ENCODE results near the gene CAB39. TPM values are rescaled to one million over a fixed set of nuclear protein-coding genes. Genes with fewer than 3 reads are reported as not detected.
A peak's percentile ranks its signal among the peaks of the same experiment; 100 is the strongest.

The CAB39 gene
- total RNA-seq: 100 to 1,000 TPM in 3 of 4 donors, 10 to 100 TPM in 1; 67.3 to 137 (median 123) TPM

DNA sequence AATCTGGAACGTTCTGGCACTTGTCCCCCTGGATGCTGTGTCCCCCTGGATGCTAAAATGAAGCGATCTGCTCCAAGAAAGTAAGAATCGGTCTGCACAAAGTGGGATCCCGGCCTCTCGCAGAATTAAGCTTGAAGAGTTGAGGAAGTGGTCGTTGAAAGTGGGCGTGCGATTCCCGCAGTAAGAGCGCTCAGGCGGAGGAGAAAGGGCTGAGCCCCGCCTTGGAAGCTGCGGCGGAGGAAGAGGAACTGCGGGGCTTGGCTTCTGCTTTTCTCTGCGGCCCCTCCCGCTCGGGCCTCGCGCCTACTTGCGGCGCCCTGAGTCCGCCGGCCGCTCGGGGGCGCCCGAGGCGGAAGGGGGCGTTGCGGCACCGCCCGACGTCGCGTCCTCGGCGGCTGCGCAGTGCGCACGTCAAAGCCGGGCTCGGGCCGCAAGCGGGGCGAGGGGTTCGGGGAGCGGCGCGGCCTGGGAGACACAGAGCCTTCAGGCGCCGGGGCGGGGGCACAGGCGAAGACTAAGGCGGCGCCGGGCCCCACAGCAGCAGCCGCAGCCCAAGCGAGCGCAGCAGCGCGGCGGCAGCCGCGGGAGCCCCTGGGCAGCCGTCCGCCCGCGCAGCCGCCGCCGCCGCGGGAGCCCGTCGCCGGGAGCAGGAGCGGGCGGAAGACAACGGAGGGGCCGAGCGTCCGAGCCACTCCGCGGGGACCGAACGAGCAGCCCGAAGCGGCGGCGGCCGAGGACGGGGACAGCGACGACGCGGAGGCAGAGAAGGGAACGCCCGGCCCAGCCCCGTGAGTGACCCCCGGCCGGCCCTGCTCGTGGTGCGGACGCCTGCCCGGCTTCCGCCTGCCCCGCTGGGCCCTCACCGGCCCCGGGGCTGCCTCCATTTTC is at the start of gene CAB39:
TSS of gene CAB39 (plus strand) at position 400 of the 888 bp plus-strand sequence. CDS start 47,160 bp downstream, outside the sequence.
- no peaks in the 10 kb centered on the region for H3K36me3 ChIP-seq
- H3K4me3 ChIP-seq: peak within 1 kb of the TSS; percentile 90 to 99 (median 96)
- 1% methylated on average over 60 of the region's 110 CpGs; no CpG with 5 or more reads in 1 of the 2 donors for WGBS, 2 donors (ENCODE audit: low coverage in 1 of 2)
- H3K27ac ChIP-seq: peak within 1 kb of the TSS; percentile 98 to 99 (median 98)
- peak; percentile 91 for DNase-seq
- in situ Hi-C loops (cut with MboI; ENCODE audit: low pct_ligation_motif_present in 1 of 4, low pct_unique_long_range_greater_than_20kb in 1 of 4, low sequenced_read_pairs in 3 of 4): loop anchor here in 2 of 4 donors (10.0 to 25.0 kb wide), 2 partner anchors 82 to 100 kb away; no protein-coding TSS in a partner anchor
- no peaks in the 10 kb centered on the region for H3K27me3 ChIP-seq
- H3K4me1 ChIP-seq: peaks cover 28 to 57% (median 41%) of the 10 kb centered on the region in 4 donors
- TF ChIP-seq POLR2AphosphoS5 (IDR thresholded peaks at IDR 0.05) (peak; percentile 82 to 97 (median 95)), POLR2A (IDR thresholded peaks at IDR 0.05) (peak; percentile 80), EP300 (IDR thresholded peaks at IDR 0.05; ENCODE audit: low read depth) (no peak)
- TF ChIP-seq, protein P1, sequence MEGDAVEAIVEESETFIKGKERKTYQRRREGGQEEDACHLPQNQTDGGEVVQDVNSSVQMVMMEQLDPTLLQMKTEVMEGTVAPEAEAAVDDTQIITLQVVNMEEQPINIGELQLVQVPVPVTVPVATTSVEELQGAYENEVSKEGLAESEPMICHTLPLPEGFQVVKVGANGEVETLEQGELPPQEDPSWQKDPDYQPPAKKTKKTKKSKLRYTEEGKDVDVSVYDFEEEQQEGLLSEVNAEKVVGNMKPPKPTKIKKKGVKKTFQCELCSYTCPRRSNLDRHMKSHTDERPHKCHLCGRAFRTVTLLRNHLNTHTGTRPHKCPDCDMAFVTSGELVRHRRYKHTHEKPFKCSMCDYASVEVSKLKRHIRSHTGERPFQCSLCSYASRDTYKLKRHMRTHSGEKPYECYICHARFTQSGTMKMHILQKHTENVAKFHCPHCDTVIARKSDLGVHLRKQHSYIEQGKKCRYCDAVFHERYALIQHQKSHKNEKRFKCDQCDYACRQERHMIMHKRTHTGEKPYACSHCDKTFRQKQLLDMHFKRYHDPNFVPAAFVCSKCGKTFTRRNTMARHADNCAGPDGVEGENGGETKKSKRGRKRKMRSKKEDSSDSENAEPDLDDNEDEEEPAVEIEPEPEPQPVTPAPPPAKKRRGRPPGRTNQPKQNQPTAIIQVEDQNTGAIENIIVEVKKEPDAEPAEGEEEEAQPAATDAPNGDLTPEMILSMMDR (IDR thresholded peaks at IDR 0.05): peak; percentile 47 to 85 (median 76)
- intact Hi-C loops (cut with DNase I; ENCODE audit: low total_unique reads): loop anchor here (5.0 kb wide), 2 partner anchors 80 to 775 kb away; no protein-coding TSS in a partner anchor
- H3K9me3 ChIP-seq: no peaks in the 10 kb centered on the region

DNA sequence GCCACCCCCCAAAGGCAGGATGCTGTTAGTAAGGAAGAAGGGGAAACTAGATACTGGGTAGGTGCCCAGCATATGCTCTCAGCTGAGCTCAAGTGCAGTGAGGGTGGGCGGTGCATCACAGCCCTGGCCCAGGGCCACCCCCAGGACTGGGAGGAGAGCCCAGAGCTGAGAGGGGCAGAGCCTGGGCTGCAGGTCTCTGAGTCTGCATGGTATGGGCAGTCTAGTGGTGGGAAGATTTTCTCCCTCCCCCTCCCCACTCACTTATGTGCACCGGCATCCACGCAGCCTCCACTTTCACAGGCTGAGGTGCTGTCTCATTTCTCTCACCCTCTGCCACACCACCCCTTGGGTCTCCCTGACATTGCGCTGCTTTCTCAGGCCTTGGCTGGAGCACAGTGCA is 48.5 kb upstream of the CAB39 start:
- DNase-seq: no peak
- no peak overlapping the region for H3K4me3 ChIP-seq
- H3K4me1 ChIP-seq: peaks cover 0 to 32% (median 11%) of the 10 kb centered on the region in 4 donors
- H3K27me3 ChIP-seq: no peaks in the 10 kb centered on the region
- 60 to 80% methylated on average over 1 to 4 of the region's 4 CpGs for WGBS, 2 donors (ENCODE audit: low coverage in 1 of 2)
- no peaks in the 10 kb centered on the region for H3K36me3 ChIP-seq
- no peaks in the 10 kb centered on the region for H3K9me3 ChIP-seq
- in situ Hi-C loops (cut with MboI; ENCODE audit: low pct_ligation_motif_present in 1 of 4, low pct_unique_long_range_greater_than_20kb in 1 of 4, low sequenced_read_pairs in 3 of 4): no loop called here
- intact Hi-C loops (cut with DNase I; ENCODE audit: low total_unique reads): no loop called here
- TF ChIP-seq EP300 (IDR thresholded peaks at IDR 0.05; ENCODE audit: low read depth) (no peak), POLR2A (IDR thresholded peaks at IDR 0.05) (no peak), POLR2AphosphoS5 (IDR thresholded peaks at IDR 0.05) (no peak)
- TF ChIP-seq, protein P1 (IDR thresholded peaks at IDR 0.05): no peak
- H3K27ac ChIP-seq: no peak overlapping the region

DNA sequence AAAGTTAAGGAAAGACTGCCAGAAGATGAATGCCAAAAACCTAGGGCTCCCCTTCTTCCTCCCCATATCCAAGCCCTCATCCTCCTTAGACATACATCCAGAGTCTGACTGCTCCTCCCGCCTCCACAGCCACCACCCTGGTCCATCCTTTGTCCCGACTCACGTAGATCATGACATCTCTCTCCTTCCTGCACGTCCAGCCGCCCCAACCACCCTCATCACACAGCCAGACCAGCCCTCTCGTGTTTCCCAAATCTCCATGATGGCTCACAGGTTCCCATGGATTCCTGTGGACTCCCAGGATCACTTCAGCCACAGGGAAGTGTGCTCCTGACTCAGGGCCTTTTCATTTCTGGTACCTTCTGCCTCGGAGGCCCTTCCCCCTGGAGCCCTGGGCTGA is 47.8 kb upstream of the CAB39 start:
- Histone ChIP-seq H3K36me3 (no peaks in the 10 kb centered on the region), H3K4me1 (peaks cover 0 to 37% (median 11%) of the 10 kb centered on the region in 4 donors), H3K9me3 (no peaks in the 10 kb centered on the region), H3K4me3 (no peak overlapping the region), H3K27me3 (no peaks in the 10 kb centered on the region), H3K27ac (no peak overlapping the region)
- intact Hi-C loops (cut with DNase I; ENCODE audit: low total_unique reads) (no loop called here), in situ Hi-C loops (cut with MboI; ENCODE audit: low pct_ligation_motif_present in 1 of 4, low pct_unique_long_range_greater_than_20kb in 1 of 4, low sequenced_read_pairs in 3 of 4) (no loop called here)
- TF ChIP-seq POLR2A (IDR thresholded peaks at IDR 0.05) (no peak), POLR2AphosphoS5 (IDR thresholded peaks at IDR 0.05) (no peak), EP300 (IDR thresholded peaks at IDR 0.05; ENCODE audit: low read depth) (no peak)
- TF ChIP-seq, protein P1 (IDR thresholded peaks at IDR 0.05): no peak
- DNase-seq: no peak
- WGBS, 2 donors (ENCODE audit: low coverage in 1 of 2): 82 to 88% methylated on average over 3 to 7 of the region's 7 CpGs

DNA sequence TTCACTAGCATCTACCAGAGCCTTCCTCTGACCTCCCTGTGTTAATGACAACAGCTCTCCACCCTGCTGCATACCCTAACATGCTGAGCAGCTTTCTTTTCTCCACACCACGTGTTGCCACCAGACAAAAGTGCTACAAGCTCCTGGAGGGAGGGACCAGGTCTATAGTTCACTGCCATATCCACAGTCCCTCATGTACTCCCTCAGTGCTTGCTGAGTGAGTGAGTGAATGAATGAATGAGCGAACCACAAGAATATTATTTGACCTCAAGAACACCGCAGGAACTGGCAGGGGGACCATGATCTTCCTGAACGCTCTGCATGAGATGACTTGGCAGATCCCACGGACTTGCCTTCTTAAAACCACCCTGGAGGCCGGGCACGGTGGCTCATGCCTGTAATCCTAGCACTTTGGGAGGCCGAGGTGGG is 47.4 kb upstream of the CAB39 start:
- Histone ChIP-seq H3K4me1 (peaks cover 0 to 36% (median 11%) of the 10 kb centered on the region in 4 donors), H3K27ac (no peak overlapping the region), H3K9me3 (no peaks in the 10 kb centered on the region), H3K36me3 (no peaks in the 10 kb centered on the region), H3K4me3 (no peak overlapping the region), H3K27me3 (no peaks in the 10 kb centered on the region)
- TF ChIP-seq EP300 (IDR thresholded peaks at IDR 0.05; ENCODE audit: low read depth): no peak
- TF ChIP-seq POLR2AphosphoS5 (IDR thresholded peaks at IDR 0.05): no peak
- TF ChIP-seq POLR2A (IDR thresholded peaks at IDR 0.05): no peak
- TF ChIP-seq, protein P1 (IDR thresholded peaks at IDR 0.05): no peak
- DNase-seq: no peak
- in situ Hi-C loops (cut with MboI; ENCODE audit: low pct_ligation_motif_present in 1 of 4, low pct_unique_long_range_greater_than_20kb in 1 of 4, low sequenced_read_pairs in 3 of 4) (no loop called here), intact Hi-C loops (cut with DNase I; ENCODE audit: low total_unique reads) (no loop called here)
- 84% methylated on average over 8 of the region's 8 CpGs; no CpG with 5 or more reads in 1 of the 2 donors for WGBS, 2 donors (ENCODE audit: low coverage in 1 of 2)
